ACHN (cell line): ENCODE data around the gene ABCA2.
"Not testable (repeated sequence)": the region's sequence is repeated elsewhere in the genome, so short reads cannot be mapped to it uniquely, and the experiment has no call there.

Experiments used
- DNase-seq: peaks from one replicate; pipeline ENCODE4 v3.0.0-alpha.2; 2015
- in situ Hi-C: cut with HindIII; loops from 2 replicates; pipeline ENCODE4 v1.10.0; 2017; ENCODE audit warnings: low sequenced_read_pairs, low pct_ligation_motif_present, low pct_unique_long_range_greater_than_20kb

ABCA2 gene

GRCh38 chr9:137034709-137035506 lies 6.9 kb upstream of the ABCA2 start:
- DNase-seq = peak; percentile 77
- in situ Hi-C loops = no loop called here

- in situ Hi-C loops = no loop called here
- no peak for DNase-seq
Observed at GRCh38 chr9:137034039-137034708, 6.1 kb upstream of the ABCA2 start.

GRCh38 chr9:137033481-137033880 lies 5.4 kb upstream of the ABCA2 start:
- DNase-seq, in situ Hi-C loops: not testable (repeated sequence)

- no peak for DNase-seq
- in situ Hi-C loops = no loop called here
Observed at GRCh38 chr9:137032858-137033257, 4.8 kb upstream of the ABCA2 start.

GRCh38 chr9:137031904-137032640 lies 4.0 kb upstream of the ABCA2 start, which contains the start of gene FUT7:
FUT7 (minus strand) TSS chr9:137032088; CDS start chr9:137031991, 97 bp downstream.
- in situ Hi-C loops = no loop called here
- no peak for DNase-seq

GRCh38 chr9:137030538-137031527 lies 2.8 kb upstream of the ABCA2 start:
- no peak for DNase-seq
- in situ Hi-C loops = no loop called here

GRCh38 chr9:137030006-137030405 lies 2.0 kb upstream of the ABCA2 start:
- in situ Hi-C loops = no loop called here

GRCh38 chr9:137029058-137029936 lies 1.3 kb upstream of the ABCA2 start:
- in situ Hi-C loops = no loop called here
- peak; percentile 58 for DNase-seq

More at GRCh38 chr9:137030006-137030405, 2.0 kb upstream of the ABCA2 start:
- no peak for DNase-seq

GRCh38 chr9:137028263-137029057 lies 423 bp upstream of the ABCA2 start:
- DNase-seq = peak; percentile 60
- in situ Hi-C loops = no loop called here

- no peak for DNase-seq
- in situ Hi-C loops = no loop called here
Observed at GRCh38 chr9:137026828-137027227, 1.2 kb downstream of the ABCA2 start.

GRCh38 chr9:137026384-137026783 lies 1.7 kb downstream of the ABCA2 start:
- in situ Hi-C loops = no loop called here
- DNase-seq = no peak

GRCh38 chr9:137025517-137025966 lies 2.5 kb downstream of the ABCA2 start:
- in situ Hi-C loops = no loop called here
- no peak for DNase-seq

- in situ Hi-C loops = no loop called here
- DNase-seq = no peak
Observed at GRCh38 chr9:137023583-137023991, 4.5 kb downstream of the ABCA2 start.

GRCh38 chr9:137023157-137023556 lies 4.9 kb downstream of the ABCA2 start:
- DNase-seq = no peak
- in situ Hi-C loops = no loop called here

GRCh38 chr9:137022662-137023008 lies 5.4 kb downstream of the ABCA2 start:
- DNase-seq = no peak
- in situ Hi-C loops = no loop called here

GRCh38 chr9:137021979-137022661 lies 5.9 kb downstream of the ABCA2 start:
- in situ Hi-C loops = no loop called here
- DNase-seq = peak; percentile 64
